ENCODE measurements around the gene TNFRSF9. TPM values are rescaled to one million over a fixed set of nuclear protein-coding genes. Genes with fewer than 3 reads are reported as not detected.
"Not testable (repeated sequence)": the region's sequence is repeated elsewhere in the genome, so short reads cannot be mapped to it uniquely, and the experiment has no call there.

Gene TNFRSF9
- total RNA-seq, 1 donor, result under 0.01 TPM

DNA sequence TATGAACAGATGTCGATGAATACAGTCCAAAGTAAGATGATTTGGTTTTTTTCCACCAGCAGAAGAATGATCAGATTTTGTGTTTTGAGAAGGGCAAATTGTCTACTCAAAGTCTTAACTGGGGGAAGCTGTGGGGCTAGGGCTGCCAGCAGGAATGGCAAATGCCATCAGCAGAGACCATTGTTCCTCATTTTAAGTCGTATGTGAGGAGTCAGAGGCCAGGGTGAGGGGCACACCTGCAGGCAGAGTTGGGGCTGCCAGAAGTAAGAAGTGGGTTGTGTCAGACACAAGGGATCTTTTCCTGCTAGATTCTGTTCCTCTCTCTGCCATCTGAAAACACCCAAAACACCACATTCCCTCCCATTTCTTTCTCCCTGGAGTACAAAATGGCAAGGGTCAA lies 29.6 kb upstream of the TNFRSF9 start:
- TF ChIP-seq, protein P1, sequence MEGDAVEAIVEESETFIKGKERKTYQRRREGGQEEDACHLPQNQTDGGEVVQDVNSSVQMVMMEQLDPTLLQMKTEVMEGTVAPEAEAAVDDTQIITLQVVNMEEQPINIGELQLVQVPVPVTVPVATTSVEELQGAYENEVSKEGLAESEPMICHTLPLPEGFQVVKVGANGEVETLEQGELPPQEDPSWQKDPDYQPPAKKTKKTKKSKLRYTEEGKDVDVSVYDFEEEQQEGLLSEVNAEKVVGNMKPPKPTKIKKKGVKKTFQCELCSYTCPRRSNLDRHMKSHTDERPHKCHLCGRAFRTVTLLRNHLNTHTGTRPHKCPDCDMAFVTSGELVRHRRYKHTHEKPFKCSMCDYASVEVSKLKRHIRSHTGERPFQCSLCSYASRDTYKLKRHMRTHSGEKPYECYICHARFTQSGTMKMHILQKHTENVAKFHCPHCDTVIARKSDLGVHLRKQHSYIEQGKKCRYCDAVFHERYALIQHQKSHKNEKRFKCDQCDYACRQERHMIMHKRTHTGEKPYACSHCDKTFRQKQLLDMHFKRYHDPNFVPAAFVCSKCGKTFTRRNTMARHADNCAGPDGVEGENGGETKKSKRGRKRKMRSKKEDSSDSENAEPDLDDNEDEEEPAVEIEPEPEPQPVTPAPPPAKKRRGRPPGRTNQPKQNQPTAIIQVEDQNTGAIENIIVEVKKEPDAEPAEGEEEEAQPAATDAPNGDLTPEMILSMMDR (IDR thresholded peaks at IDR 0.05; ENCODE audit: insufficient read depth, low read length), result no peak
- no peak overlapping the region for H3K4me3 ChIP-seq (ENCODE audit: low read depth, low read length)
- no peak for DNase-seq (ENCODE audit: low read depth)

DNA sequence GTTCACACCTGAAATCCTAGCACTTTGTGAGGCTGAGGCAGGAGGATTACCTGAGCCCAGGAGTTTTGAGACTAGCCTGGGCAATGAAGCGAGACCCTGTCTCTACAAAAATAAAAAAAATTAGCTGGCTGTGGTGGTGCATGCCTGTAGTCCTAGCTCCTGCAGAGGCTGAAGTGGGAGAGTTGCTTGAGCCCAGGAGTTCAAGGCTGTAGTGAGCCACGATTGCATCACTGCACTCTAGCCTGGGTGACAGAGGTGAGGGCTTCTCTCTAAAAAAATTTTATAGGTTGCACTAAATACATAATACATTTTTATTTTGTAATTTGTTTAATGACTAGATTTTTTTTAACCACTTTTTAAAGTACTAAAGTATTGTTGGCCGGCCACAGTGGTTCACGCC lies 27.0 kb upstream of the TNFRSF9 start:
- no peak overlapping the region for H3K4me3 ChIP-seq (ENCODE audit: low read depth, low read length)
- DNase-seq (ENCODE audit: low read depth), result no peak
- TF ChIP-seq, protein P1 (IDR thresholded peaks at IDR 0.05; ENCODE audit: insufficient read depth, low read length), result no peak

DNA sequence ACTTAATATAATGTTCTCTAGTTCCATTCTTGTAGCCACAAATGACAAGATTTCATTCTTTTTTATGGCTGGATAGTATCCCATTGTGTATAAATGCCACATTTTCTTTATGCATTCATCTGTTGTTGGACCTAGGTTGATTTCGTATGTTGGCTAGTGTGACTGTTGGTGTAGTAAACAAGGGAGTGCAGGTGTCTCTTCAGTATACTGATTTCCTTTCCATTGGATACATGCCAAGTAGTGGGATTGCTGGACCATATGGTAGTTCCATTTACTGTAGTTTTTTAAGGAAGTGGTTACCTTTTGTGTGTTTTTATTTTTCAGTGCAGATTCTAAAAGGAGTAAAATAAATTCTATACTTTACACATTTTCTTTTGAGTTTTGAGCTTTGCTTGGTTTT lies 26.6 kb upstream of the TNFRSF9 start:
- H3K4me3 ChIP-seq (ENCODE audit: low read depth, low read length), result no peak overlapping the region
- TF ChIP-seq, protein P1 (IDR thresholded peaks at IDR 0.05; ENCODE audit: insufficient read depth, low read length), result no peak
- DNase-seq (ENCODE audit: low read depth), result no peak

DNA sequence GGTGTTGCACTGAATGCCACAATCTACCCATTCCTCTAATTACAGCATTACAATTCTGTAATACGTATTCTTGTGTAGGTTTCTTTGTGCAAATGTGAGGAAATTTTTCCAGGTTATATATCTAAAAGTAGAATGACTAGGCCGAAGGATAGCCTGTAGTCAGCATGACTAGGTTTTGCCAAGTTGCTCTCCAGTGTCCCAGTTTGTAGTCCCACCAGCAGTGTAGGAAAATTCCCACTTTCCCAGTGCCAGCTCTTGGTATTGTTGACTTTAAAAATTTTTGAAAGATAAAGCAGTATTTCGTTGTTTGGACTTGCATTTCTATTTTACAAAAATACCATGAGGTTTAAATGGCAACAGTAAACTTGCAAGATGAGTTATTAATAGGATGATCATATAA lies 23.8 kb upstream of the TNFRSF9 start:
- no peak overlapping the region for H3K4me3 ChIP-seq (ENCODE audit: low read depth, low read length)
- TF ChIP-seq, protein P1 (IDR thresholded peaks at IDR 0.05; ENCODE audit: insufficient read depth, low read length), result no peak
- DNase-seq (ENCODE audit: low read depth), result no peak

DNA sequence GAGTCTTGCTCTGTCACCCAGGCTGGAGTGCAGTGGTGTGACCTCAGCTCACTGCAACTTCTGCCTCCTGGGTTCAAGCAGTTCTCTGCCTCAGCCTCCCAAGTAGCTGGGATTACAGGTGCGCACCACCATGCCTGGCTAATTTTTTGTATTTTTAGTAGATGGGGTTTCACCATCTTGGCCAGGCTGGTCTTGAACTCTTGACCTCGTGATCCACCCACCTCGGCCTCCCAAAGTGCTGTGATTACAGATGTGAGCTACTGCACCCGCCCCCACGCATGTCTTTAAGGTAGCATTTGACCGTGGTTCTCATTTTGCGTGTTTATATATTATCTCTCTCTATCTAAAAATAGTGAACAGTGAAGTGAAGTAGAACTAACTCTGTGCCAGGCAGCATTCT lies 23.2 kb upstream of the TNFRSF9 start:
- H3K4me3 ChIP-seq (ENCODE audit: low read depth, low read length); DNase-seq (ENCODE audit: low read depth): not testable (repeated sequence)

DNA sequence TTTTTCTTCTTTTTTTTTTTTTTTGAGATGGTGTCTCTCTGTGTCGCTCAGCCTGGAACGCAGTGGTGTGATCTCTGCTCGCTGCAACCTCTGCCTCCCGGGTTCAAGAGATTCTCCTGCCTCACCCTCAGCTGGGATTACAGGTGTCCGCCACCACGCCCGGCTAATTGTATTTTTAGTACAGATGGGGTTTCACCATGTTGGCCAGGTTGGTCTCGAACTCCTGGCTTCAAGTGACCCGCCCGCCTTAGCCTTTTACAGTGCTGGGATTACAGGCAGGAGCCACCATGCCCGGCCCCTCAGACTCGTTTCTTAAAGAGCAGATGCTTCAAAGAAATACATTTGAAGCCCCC lies 22.7 kb upstream of the TNFRSF9 start:
- H3K4me3 ChIP-seq (ENCODE audit: low read depth, low read length); DNase-seq (ENCODE audit: low read depth): not testable (repeated sequence)

DNA sequence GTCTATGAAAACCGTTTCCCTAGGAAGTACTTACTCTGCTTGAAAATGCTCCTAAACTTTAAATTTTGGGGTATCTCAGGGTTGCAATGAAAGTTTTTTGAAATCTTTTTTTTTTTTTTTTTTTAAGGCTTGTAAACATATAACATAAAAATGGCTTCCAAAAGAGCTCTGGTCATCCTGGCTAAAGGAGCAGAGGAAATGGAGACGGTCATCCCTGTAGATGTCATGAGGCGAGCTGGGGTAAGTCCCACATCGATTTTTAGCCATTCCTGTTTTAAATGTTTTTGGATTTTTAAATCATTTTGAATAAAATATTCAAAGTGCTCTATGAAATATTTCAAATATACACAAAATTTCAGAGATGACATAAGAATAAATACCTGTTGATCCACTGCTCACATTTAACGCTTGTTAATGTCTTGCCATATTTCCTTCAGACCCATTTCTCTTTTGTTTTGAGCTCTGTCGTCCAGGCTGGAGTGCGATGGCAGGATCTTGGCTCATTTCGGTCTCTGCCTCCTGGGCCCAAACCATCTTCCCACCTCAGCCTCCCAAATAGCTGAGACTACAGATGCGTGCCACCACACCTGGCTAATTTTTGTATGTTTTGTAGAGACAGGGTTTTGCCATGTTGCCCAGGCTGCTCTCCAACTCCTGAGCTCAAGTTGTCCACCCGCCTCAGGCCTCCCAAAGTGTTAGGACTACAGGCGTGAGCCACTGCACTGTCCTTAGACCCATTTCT lies 22.2 kb upstream of the TNFRSF9 start:
- TF ChIP-seq, protein P1 (IDR thresholded peaks at IDR 0.05; ENCODE audit: insufficient read depth, low read length), result no peak
- no peak for DNase-seq (ENCODE audit: low read depth)
- peak overlapping the region; percentile 82 for H3K4me3 ChIP-seq (ENCODE audit: low read depth, low read length)

DNA sequence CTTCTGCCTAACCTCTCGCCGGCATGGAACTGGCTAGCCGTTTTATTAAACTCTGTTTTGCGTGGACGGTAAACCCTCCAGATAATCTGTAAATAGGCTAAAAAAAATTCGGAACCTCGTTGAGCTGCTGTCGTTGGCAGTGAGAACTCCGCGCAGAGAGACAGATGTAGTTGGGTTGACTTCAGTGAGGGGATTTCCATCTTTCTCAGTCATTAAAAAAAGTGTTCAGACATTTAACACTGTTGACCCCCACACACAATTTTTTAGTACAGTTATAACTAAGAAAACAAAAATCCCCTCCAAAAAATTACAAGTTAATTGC lies 21.3 kb upstream of the TNFRSF9 start:
- TF ChIP-seq, protein P1 (IDR thresholded peaks at IDR 0.05; ENCODE audit: insufficient read depth, low read length), result no peak
- H3K4me3 ChIP-seq (ENCODE audit: low read depth, low read length), result peak overlapping the region; percentile 82
- no peak for DNase-seq (ENCODE audit: low read depth)
